Measurements from ENCODE around the gene NVL. TPM values are rescaled to one million over a fixed set of nuclear protein-coding genes. Genes with fewer than 3 reads are reported as not detected.

The NVL gene
- polyA plus RNA-seq, 1 of the 3 experiments (the other 2 are of a cell fraction): 12.4 TPM

GRCh38 chr1:224356685-224357625, 27.0 kb upstream of the NVL start, which contains the start of gene CNIH4 (continued):
- no peak for TF ChIP-seq RCOR1 (IDR thresholded peaks at IDR 0.05; ENCODE audit: low read length)
- no peak for TF ChIP-seq REST (IDR thresholded peaks at IDR 0.05; ENCODE audit: low read depth, low read length)
- peak; percentile 67 for TF ChIP-seq TAF1 (IDR thresholded peaks at IDR 0.05; ENCODE audit: borderline replicate concordance, low read depth, low read length)
- TF ChIP-seq TCF12 (IDR thresholded peaks at IDR 0.05): no peak
- TF ChIP-seq NRF1 (IDR thresholded peaks at IDR 0.05; ENCODE audit: low read depth, low read length): no peak
- no peak for TF ChIP-seq SMC3 (IDR thresholded peaks at IDR 0.05; ENCODE audit: low read depth, low read length)
- TF ChIP-seq EZH2phosphoT487 (IDR thresholded peaks at IDR 0.05; ENCODE audit: borderline replicate concordance, low read depth): no peak
- TF ChIP-seq MXI1 (IDR thresholded peaks at IDR 0.05; ENCODE audit: low read depth, low read length): peak; percentile 49; the same call in 1 of the 2 replicates
- TF ChIP-seq, protein P1, sequence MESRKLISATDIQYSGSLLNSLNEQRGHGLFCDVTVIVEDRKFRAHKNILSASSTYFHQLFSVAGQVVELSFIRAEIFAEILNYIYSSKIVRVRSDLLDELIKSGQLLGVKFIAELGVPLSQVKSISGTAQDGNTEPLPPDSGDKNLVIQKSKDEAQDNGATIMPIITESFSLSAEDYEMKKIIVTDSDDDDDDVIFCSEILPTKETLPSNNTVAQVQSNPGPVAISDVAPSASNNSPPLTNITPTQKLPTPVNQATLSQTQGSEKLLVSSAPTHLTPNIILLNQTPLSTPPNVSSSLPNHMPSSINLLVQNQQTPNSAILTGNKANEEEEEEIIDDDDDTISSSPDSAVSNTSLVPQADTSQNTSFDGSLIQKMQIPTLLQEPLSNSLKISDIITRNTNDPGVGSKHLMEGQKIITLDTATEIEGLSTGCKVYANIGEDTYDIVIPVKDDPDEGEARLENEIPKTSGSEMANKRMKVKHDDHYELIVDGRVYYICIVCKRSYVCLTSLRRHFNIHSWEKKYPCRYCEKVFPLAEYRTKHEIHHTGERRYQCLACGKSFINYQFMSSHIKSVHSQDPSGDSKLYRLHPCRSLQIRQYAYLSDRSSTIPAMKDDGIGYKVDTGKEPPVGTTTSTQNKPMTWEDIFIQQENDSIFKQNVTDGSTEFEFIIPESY (IDR thresholded peaks at IDR 0.05; ENCODE audit: borderline replicate concordance, low read depth): no peak
- no peak for TF ChIP-seq USF2 (IDR thresholded peaks at IDR 0.05; ENCODE audit: borderline replicate concordance, low read depth, low read length)
- TF ChIP-seq RXRA (IDR thresholded peaks at IDR 0.05; ENCODE audit: borderline replicate concordance, low read depth): no peak
- peak; percentile 95 for TF ChIP-seq POLR2AphosphoS5 (IDR thresholded peaks at IDR 0.05; ENCODE audit: low read depth, low read length)
- TF ChIP-seq EP300 (IDR thresholded peaks at IDR 0.05; ENCODE audit: borderline replicate concordance in 1 of 2, low read depth in 1 of 2, low read length in 1 of 2): no peak; a peak in 1 of 4 replicates
- TF ChIP-seq MAX (IDR thresholded peaks at IDR 0.05; ENCODE audit: low read depth): no peak; the same call in 1 of the 2 replicates
- no peak for TF ChIP-seq TEAD4 (IDR thresholded peaks at IDR 0.05; ENCODE audit: borderline replicate concordance, insufficient read depth)
- no peak for TF ChIP-seq MEF2A (IDR thresholded peaks at IDR 0.05; ENCODE audit: borderline replicate concordance, low read depth)
- peak; percentile 57 for TF ChIP-seq GABPA (IDR thresholded peaks at IDR 0.05; ENCODE audit: low read depth)
- no peak for TF ChIP-seq IRF3 (IDR thresholded peaks at IDR 0.05; ENCODE audit: low read depth, low read length)
- no peak for TF ChIP-seq YY1 (IDR thresholded peaks at IDR 0.05; ENCODE audit: low read depth)

Data from SK-N-SH (cell line).